HCT116 (cell line): ENCODE measurements around the gene RGCC. TPM values are rescaled to one million over a fixed set of nuclear protein-coding genes. Genes with fewer than 3 reads are reported as not detected.

Experiments used
- ATAC-seq: fragments of 200-7000 bp; cut with Tn5 transposase; 2 replicates; pipeline ENCODE4 v1.9.1; 2020; ENCODE audit warnings: mild to moderate bottlenecking, moderate library complexity
- BruUV-seq: library from RNA; stranded (reverse); fragments of 400-500 nt; replicated peaks from 2 replicates; lab custom pipeline; 2021; lab: Mats Ljungman, UMichigan
- CTCF ChIA-PET: fragments of 300-600 bp; sonication (Branson Sonifier 250); formaldehyde crosslinking; loops from one replicate; lab custom pipeline; 2021; ENCODE audit warnings: antibody characterized with exemption; lab: Charles Lee
- POLR2A ChIA-PET: fragments of 300-600, 350-600 bp; sonication (Branson Sonifier 250); formaldehyde crosslinking; loops from one replicate; lab custom pipeline; 2021; ENCODE audit warnings: antibody characterized with exemption; lab: Charles Lee
- RAD21 ChIA-PET, 2 experiments: fragments of 300-600 bp; sonication (Branson Sonifier 250); formaldehyde crosslinking; loops; one replicate each; lab custom pipeline; 2023; ENCODE audit warnings: low total read pairs in 2 of 2; ENCODE audit not compliant: uncharacterized antibody in 2 of 2, unreplicated experiment in 2 of 2, low non-redundant PET in 1 of 2; lab: Charles Lee
- DNase-seq: peaks from one replicate; pipeline ENCODE4 v3.0.0-alpha.2; 2010; ENCODE audit warnings: low read depth, low spot score
- H2AFZ ChIP-seq: fragments of 200-600 bp; shearing (Covaris generic), sonication (generic); 2 replicates; pipeline ENCODE4 v1.6.1; 2017; ENCODE audit warnings: low read depth, mixed run types, mixed read lengths, antibody characterized with exemption, low read length; ENCODE audit not compliant: poor library complexity, severe bottlenecking
- H3K27ac ChIP-seq: 2 replicates; pipeline ENCODE4 v1.5.1; 2012; ENCODE audit warnings: low read depth, low read length
- H3K27me3 ChIP-seq: fragments of 200-600 bp; sonication (generic); 2 replicates; pipeline ENCODE4 v1.6.1; 2016; ENCODE audit warnings: mixed run types, low read length, mixed read lengths; ENCODE audit not compliant: insufficient read depth
- H3K36me3 ChIP-seq, 2 experiments: fragments of 200-500 bp in 1 of 2; fragments of 200-600 bp in 1 of 2; sonication (Bioruptor generic) in 1 of 2; sonication (generic) in 1 of 2; 2 replicates each; pipeline versions ENCODE4 v1.5.1 to v1.6.1; 2014 to 2016; ENCODE audit warnings: low read length in 2 of 2, inconsistent platforms in 1 of 2, mixed read lengths in 1 of 2, mixed run types in 1 of 2; ENCODE audit not compliant: insufficient read depth in 2 of 2, control insufficient read depth in 1 of 2
- H3K4me1 ChIP-seq, 2 experiments: fragments of 200-600 bp in 1 of 2; sonication (generic) in 1 of 2; 2 replicates each; pipeline versions ENCODE4 v1.5.1 to v1.6.1; 2012 to 2017; ENCODE audit warnings: low read length in 2 of 2, inconsistent platforms in 1 of 2, mild to moderate bottlenecking in 1 of 2, mixed read lengths in 1 of 2, mixed run types in 1 of 2, moderate library complexity in 1 of 2; ENCODE audit not compliant: insufficient read depth in 2 of 2, control insufficient read depth in 1 of 2
- H3K4me2 ChIP-seq: fragments of 200-600 bp; sonication (generic); 2 replicates; pipeline ENCODE4 v1.6.1; 2017; ENCODE audit warnings: mixed run types, low read length, mixed read lengths
- H3K4me3 ChIP-seq, 2 experiments: fragments of 200-600 bp in 1 of 2; sonication (generic) in 1 of 2; replicated peaks in 1 of 2; 2 replicates each; pipeline ENCODE4 v1.5.1; 2011 to 2016; ENCODE audit warnings: low read length in 2 of 2, control low read depth in 1 of 2, low read depth in 1 of 2, mild to moderate bottlenecking in 1 of 2, mixed read lengths in 1 of 2, mixed run types in 1 of 2
- H3K79me2 ChIP-seq: fragments of 200-600 bp; sonication (generic); 2 replicates; pipeline ENCODE4 v1.6.1; 2017; ENCODE audit warnings: mild to moderate bottlenecking, mixed run types, low read length, moderate library complexity, mixed read lengths; ENCODE audit not compliant: insufficient read depth
- H3K9ac ChIP-seq: fragments of 200-600 bp; sonication (generic); 2 replicates; pipeline ENCODE4 v1.6.1; 2016; ENCODE audit warnings: low read length, mixed read lengths
- H3K9me2 ChIP-seq: fragments of 200-600 bp; sonication (generic), shearing (Covaris generic); 2 replicates; pipeline ENCODE4 v1.6.1; 2017; ENCODE audit warnings: mixed run types, mild to moderate bottlenecking, moderate library complexity; ENCODE audit not compliant: insufficient read depth
- H3K9me3 ChIP-seq, 2 experiments: fragments of 200-500 bp in 1 of 2; fragments of 200-600 bp in 1 of 2; sonication (Bioruptor generic) in 1 of 2; sonication (generic) in 1 of 2; 2 replicates each; pipeline ENCODE4 v1.6.1; 2014 to 2017; ENCODE audit warnings: low read length in 2 of 2, mixed read lengths in 2 of 2, inconsistent platforms in 1 of 2, low read depth in 1 of 2, mild to moderate bottlenecking in 1 of 2, mixed run types in 1 of 2, moderate library complexity in 1 of 2; ENCODE audit not compliant: control insufficient read depth in 1 of 2, insufficient read depth in 1 of 2
- H4K20me1 ChIP-seq: fragments of 200-600 bp; sonication (generic), shearing (Covaris generic); 2 replicates; pipeline ENCODE4 v1.6.1; 2017; ENCODE audit warnings: mixed run types, mild to moderate bottlenecking, moderate library complexity; ENCODE audit not compliant: insufficient read depth
- CBX3 ChIP-seq: IDR thresholded peaks from 2 replicates; pipeline ENCODE4 v1.6.1; 2012; ENCODE audit warnings: low read depth
- EGR1 ChIP-seq: IDR thresholded peaks from 2 replicates; pipeline ENCODE4 v1.6.1; 2012; ENCODE audit warnings: low read depth
- ELF1 ChIP-seq: IDR thresholded peaks from 2 replicates; pipeline ENCODE4 v1.6.1; 2012; ENCODE audit warnings: low read depth, borderline replicate concordance
- EZH2 ChIP-seq: fragments of 200-600 bp; sonication (generic); IDR thresholded peaks from 2 replicates; pipeline ENCODE4 v1.6.1; 2017; ENCODE audit warnings: antibody characterized with exemption, mixed run types
- FOSL1 ChIP-seq: IDR thresholded peaks from 2 replicates; pipeline ENCODE4 v1.6.1; 2012; ENCODE audit warnings: low read depth
- POLR2A ChIP-seq: IDR thresholded peaks from 2 replicates; pipeline ENCODE4 v1.7.0; 2011; ENCODE audit warnings: borderline replicate concordance; ENCODE audit not compliant: insufficient read depth, insufficient read length; ENCODE audit errors: extremely low read depth
- SIN3A ChIP-seq: IDR thresholded peaks from 2 replicates; pipeline ENCODE4 v1.6.1; 2012; ENCODE audit warnings: low read depth
- SP1 ChIP-seq: IDR thresholded peaks from 2 replicates; pipeline ENCODE4 v1.6.1; 2012; ENCODE audit warnings: low read depth
- SRF ChIP-seq: IDR thresholded peaks from 2 replicates; pipeline ENCODE4 v1.6.1; 2012; ENCODE audit warnings: low read depth
- ZFX ChIP-seq: fragments of 450-650 bp; IDR thresholded peaks from 2 replicates; pipeline ENCODE4 v1.6.1; 2017
- ZNF274 ChIP-seq: fragments of 200-500 bp; sonication (Bioruptor generic); IDR thresholded peaks from 2 replicates; pipeline ENCODE4 v1.6.1; 2014; ENCODE audit warnings: mild to moderate bottlenecking, low read depth, low read length, inconsistent platforms
- intact Hi-C: fragments of 100-400 bp; cut with micrococcal nuclease; formaldehyde crosslinking; loops from 2 replicates; pipeline ENCODE4 v1.10.0; 2022
- total RNA-seq: library from RNA; stranded (reverse); gene quantifications from one replicate; pipeline ENCODE4 v1.2.1, GENCODE V29; 2021; ENCODE audit not compliant: unreplicated experiment
- TF ChIP-seq, protein P1 (sequence below), 3 experiments: fragments of 200-600 bp in 1 of 3; sonication (generic) in 1 of 3; IDR thresholded peaks in 2 of 3; conservative IDR thresholded peaks in 1 of 3; 2 replicates each; pipeline ENCODE4 v1.5.1; 2012 to 2017; ENCODE audit warnings: low read depth in 2 of 3, low read length in 2 of 3, antibody characterized with exemption in 1 of 3, borderline replicate concordance in 1 of 3, control low read depth in 1 of 3, mild to moderate bottlenecking in 1 of 3, mixed read lengths in 1 of 3, mixed run types in 1 of 3, moderate library complexity in 1 of 3; ENCODE audit not compliant: insufficient read depth in 1 of 3
- TF ChIP-seq, protein P2 (sequence below): IDR thresholded peaks from 2 replicates; pipeline ENCODE4 v1.6.1; 2012
- TF ChIP-seq, protein P3 (sequence below): IDR thresholded peaks from 2 replicates; pipeline ENCODE4 v1.6.1; 2012

RGCC gene
- total RNA-seq, 1 experiment from 2014 or later, result 3.2 TPM

DNA sequence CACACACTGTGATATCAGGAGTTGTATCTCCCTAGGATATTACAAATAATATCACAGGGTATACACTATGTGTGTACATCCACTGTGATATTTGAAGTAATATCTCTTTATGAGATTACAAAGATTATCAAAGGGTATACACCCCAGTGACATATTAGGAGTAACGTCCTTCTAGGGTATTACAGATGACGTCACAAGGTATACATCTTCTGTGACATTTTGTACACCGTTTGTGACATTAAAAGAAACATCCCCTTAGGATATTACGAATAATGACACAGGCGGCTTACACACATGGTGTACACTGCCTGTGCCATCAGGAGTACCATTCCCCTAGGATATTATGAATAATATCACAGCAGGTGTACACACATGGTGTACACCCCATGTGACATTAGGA is 13.4 kb upstream of the RGCC start:
- Histone ChIP-seq H3K27ac (no peak overlapping the region), H3K4me3 (no peak overlapping the region), H3K9me2 (no peaks in the 10 kb centered on the region), H3K9ac (no peak overlapping the region), H3K4me1 (no peaks in the 10 kb centered on the region), H3K9me3 (no peaks in the 10 kb centered on the region; a peak in 1 of 4 replicates), H3K36me3 (no peaks in the 10 kb centered on the region), H2AFZ (no peak overlapping the region), H3K27me3 (no peaks in the 10 kb centered on the region), H3K79me2 (no peaks in the 10 kb centered on the region), H4K20me1 (no peaks in the 10 kb centered on the region), H3K4me2 (no peak overlapping the region)
- ChIA-PET CTCF (no interaction called here), POLR2A (no interaction called here), RAD21 (no interaction called here)
- ATAC-seq (no peak), DNase-seq (no peak)
- TF ChIP-seq EZH2 (no peak), ELF1 (no peak), ZFX (no peak), SRF (no peak), POLR2A (no peak), ZNF274 (no peak), SP1 (no peak), SIN3A (no peak), CBX3 (no peak), EGR1 (no peak), FOSL1 (no peak)
- TF ChIP-seq, protein P1, sequence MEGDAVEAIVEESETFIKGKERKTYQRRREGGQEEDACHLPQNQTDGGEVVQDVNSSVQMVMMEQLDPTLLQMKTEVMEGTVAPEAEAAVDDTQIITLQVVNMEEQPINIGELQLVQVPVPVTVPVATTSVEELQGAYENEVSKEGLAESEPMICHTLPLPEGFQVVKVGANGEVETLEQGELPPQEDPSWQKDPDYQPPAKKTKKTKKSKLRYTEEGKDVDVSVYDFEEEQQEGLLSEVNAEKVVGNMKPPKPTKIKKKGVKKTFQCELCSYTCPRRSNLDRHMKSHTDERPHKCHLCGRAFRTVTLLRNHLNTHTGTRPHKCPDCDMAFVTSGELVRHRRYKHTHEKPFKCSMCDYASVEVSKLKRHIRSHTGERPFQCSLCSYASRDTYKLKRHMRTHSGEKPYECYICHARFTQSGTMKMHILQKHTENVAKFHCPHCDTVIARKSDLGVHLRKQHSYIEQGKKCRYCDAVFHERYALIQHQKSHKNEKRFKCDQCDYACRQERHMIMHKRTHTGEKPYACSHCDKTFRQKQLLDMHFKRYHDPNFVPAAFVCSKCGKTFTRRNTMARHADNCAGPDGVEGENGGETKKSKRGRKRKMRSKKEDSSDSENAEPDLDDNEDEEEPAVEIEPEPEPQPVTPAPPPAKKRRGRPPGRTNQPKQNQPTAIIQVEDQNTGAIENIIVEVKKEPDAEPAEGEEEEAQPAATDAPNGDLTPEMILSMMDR (IDR thresholded peaks at IDR 0.05 in 2 of 3, conservative IDR thresholded peaks at IDR 0.05 in 1 of 3; ENCODE audit: borderline replicate concordance in 1 of 3, insufficient read depth in 1 of 3, low read depth in 2 of 3, low read length in 2 of 3), result no peak
- TF ChIP-seq, protein P2, sequence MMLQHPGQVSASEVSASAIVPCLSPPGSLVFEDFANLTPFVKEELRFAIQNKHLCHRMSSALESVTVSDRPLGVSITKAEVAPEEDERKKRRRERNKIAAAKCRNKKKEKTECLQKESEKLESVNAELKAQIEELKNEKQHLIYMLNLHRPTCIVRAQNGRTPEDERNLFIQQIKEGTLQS, result no peak
- TF ChIP-seq, protein P3, sequence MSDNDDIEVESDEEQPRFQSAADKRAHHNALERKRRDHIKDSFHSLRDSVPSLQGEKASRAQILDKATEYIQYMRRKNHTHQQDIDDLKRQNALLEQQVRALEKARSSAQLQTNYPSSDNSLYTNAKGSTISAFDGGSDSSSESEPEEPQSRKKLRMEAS, result no peak
- intact Hi-C loops, result no loop called here
- no TSS peak for BruUV-seq
